Effector memory CD4-positive, alpha-beta T cell (primary cell): ENCODE results near the gene CLPX.

Experiments
- DNase-seq, 3 donors: peaks; one replicate each; pipeline ENCODE4 v3.0.0-alpha.2; 2020
- H3K27ac ChIP-seq: 2 replicates; pipeline ENCODE4 v1.7.0; 2013; ENCODE audit warnings: mild to moderate bottlenecking, low read length, moderate library complexity; ENCODE audit not compliant: insufficient read depth, poor library complexity, severe bottlenecking
- H3K27me3 ChIP-seq: replicated peaks from 2 replicates; pipeline ENCODE4 v1.7.0; 2013; ENCODE audit warnings: mild to moderate bottlenecking, low read length; ENCODE audit not compliant: insufficient read depth, control insufficient read depth, poor library complexity, severe bottlenecking
- H3K36me3 ChIP-seq: 2 replicates; pipeline ENCODE4 v1.7.0; 2013; ENCODE audit warnings: mild to moderate bottlenecking, low read length, moderate library complexity; ENCODE audit not compliant: control insufficient read depth, insufficient read depth
- H3K4me1 ChIP-seq: 2 replicates; pipeline ENCODE4 v1.7.0; 2013; ENCODE audit warnings: low read length, mild to moderate bottlenecking; ENCODE audit not compliant: control insufficient read depth, insufficient read depth, poor library complexity, severe bottlenecking
- H3K4me3 ChIP-seq: 2 replicates; pipeline ENCODE4 v1.7.0; 2013; ENCODE audit warnings: low read length, low read depth, mild to moderate bottlenecking; ENCODE audit not compliant: insufficient read depth, poor library complexity, severe bottlenecking
- H3K9me3 ChIP-seq: 2 replicates; pipeline ENCODE4 v1.7.0; 2013; ENCODE audit warnings: mild to moderate bottlenecking, low read length, moderate library complexity; ENCODE audit not compliant: control insufficient read depth

CLPX gene

GRCh38 chr15:65207280-65207840 lies 22.2 kb upstream of the CLPX start:
- Histone ChIP-seq H3K27me3 (no peaks in the 10 kb centered on the region), H3K27ac (no peak overlapping the region), H3K9me3 (no peaks in the 10 kb centered on the region), H3K4me1 (no peaks in the 10 kb centered on the region), H3K4me3 (no peak overlapping the region), H3K36me3 (no peaks in the 10 kb centered on the region)
- DNase-seq: no peak

GRCh38 chr15:65206750-65207149 lies 21.6 kb upstream of the CLPX start:
- H3K27me3 ChIP-seq: no peaks in the 10 kb centered on the region
- H3K9me3 ChIP-seq: no peaks in the 10 kb centered on the region
- no peak overlapping the region for H3K27ac ChIP-seq
- no peaks in the 10 kb centered on the region for H3K4me1 ChIP-seq
- no peak for DNase-seq
- H3K36me3 ChIP-seq: no peaks in the 10 kb centered on the region
- H3K4me3 ChIP-seq: no peak overlapping the region

- Histone ChIP-seq H3K4me3 (no peak overlapping the region), H3K27me3 (no peaks in the 10 kb centered on the region), H3K36me3 (no peaks in the 10 kb centered on the region), H3K4me1 (no peaks in the 10 kb centered on the region), H3K9me3 (no peaks in the 10 kb centered on the region), H3K27ac (no peak overlapping the region)
- no peak for DNase-seq
Measured at GRCh38 chr15:65204931-65205660, 20.0 kb upstream of the CLPX start.

- Histone ChIP-seq H3K27me3 (no peaks in the 10 kb centered on the region), H3K27ac (no peak overlapping the region), H3K4me1 (no peaks in the 10 kb centered on the region), H3K9me3 (no peaks in the 10 kb centered on the region), H3K4me3 (no peak overlapping the region), H3K36me3 (no peaks in the 10 kb centered on the region)
- DNase-seq: no peak
Measured at GRCh38 chr15:65204236-65204930, 19.2 kb upstream of the CLPX start.

- no peaks in the 10 kb centered on the region for H3K27me3 ChIP-seq
- H3K27ac ChIP-seq: no peak overlapping the region
- H3K4me3 ChIP-seq: no peak overlapping the region
- DNase-seq: no peak
- H3K36me3 ChIP-seq: no peaks in the 10 kb centered on the region
- no peaks in the 10 kb centered on the region for H3K9me3 ChIP-seq
- H3K4me1 ChIP-seq: no peaks in the 10 kb centered on the region
Measured at GRCh38 chr15:65201918-65202317, 16.8 kb upstream of the CLPX start.

GRCh38 chr15:65198571-65198970 lies 13.4 kb upstream of the CLPX start:
- H3K36me3 ChIP-seq: no peaks in the 10 kb centered on the region
- H3K4me3 ChIP-seq: no peak overlapping the region
- no peaks in the 10 kb centered on the region for H3K4me1 ChIP-seq
- no peaks in the 10 kb centered on the region for H3K9me3 ChIP-seq
- no peaks in the 10 kb centered on the region for H3K27me3 ChIP-seq
- DNase-seq: no peak
- H3K27ac ChIP-seq: no peak overlapping the region

GRCh38 chr15:65197337-65197645 lies 12.1 kb upstream of the CLPX start:
- no peaks in the 10 kb centered on the region for H3K9me3 ChIP-seq
- no peaks in the 10 kb centered on the region for H3K4me1 ChIP-seq
- H3K4me3 ChIP-seq: no peak overlapping the region
- no peak overlapping the region for H3K27ac ChIP-seq
- DNase-seq: no peak
- H3K27me3 ChIP-seq: no peaks in the 10 kb centered on the region
- H3K36me3 ChIP-seq: no peaks in the 10 kb centered on the region

GRCh38 chr15:65196637-65197336 lies 11.6 kb upstream of the CLPX start:
- H3K4me1 ChIP-seq: no peaks in the 10 kb centered on the region
- H3K4me3 ChIP-seq: no peak overlapping the region
- DNase-seq: no peak
- H3K27ac ChIP-seq: no peak overlapping the region
- H3K27me3 ChIP-seq: no peaks in the 10 kb centered on the region
- no peaks in the 10 kb centered on the region for H3K9me3 ChIP-seq
- no peaks in the 10 kb centered on the region for H3K36me3 ChIP-seq

- Histone ChIP-seq H3K27ac (no peak overlapping the region), H3K4me3 (no peak overlapping the region), H3K36me3 (no peaks in the 10 kb centered on the region), H3K9me3 (no peaks in the 10 kb centered on the region), H3K4me1 (no peaks in the 10 kb centered on the region), H3K27me3 (no peaks in the 10 kb centered on the region)
- no peak for DNase-seq
Measured at GRCh38 chr15:65195548-65195923, 10.4 kb upstream of the CLPX start.
